Endothelial cell of hepatic sinusoid (primary cell): ENCODE results near the gene TUBG2.

ENCODE experiments used
- in situ Hi-C: cut with HindIII; loops from 2 replicates; pipeline ENCODE4 v1.10.0; 2017; ENCODE audit warnings: low sequenced_read_pairs

Gene TUBG2

GRCh38 chr17:42675965-42676423 is 16.9 kb downstream of the TUBG2 start:
- in situ Hi-C loops = no loop called here

GRCh38 chr17:42676424-42677011 is 17.4 kb downstream of the TUBG2 start, which contains the start of gene PLEKHH3:
Gene PLEKHH3 (minus strand): TSS chr17:42676994. CDS start chr17:42676563, 431 bp downstream.
- in situ Hi-C loops = no loop called here

GRCh38 chr17:42677012-42677857 is 18.2 kb downstream of the TUBG2 start:
- in situ Hi-C loops = no loop called here

GRCh38 chr17:42677921-42678781 is 19.1 kb downstream of the TUBG2 start:
- in situ Hi-C loops = no loop called here

GRCh38 chr17:42678951-42679491 is 19.9 kb downstream of the TUBG2 start:
- in situ Hi-C loops = no loop called here

GRCh38 chr17:42679492-42680330 is 20.6 kb downstream of the TUBG2 start:
- in situ Hi-C loops = loop anchor here (10.0 kb wide), 2 partner anchors 105 to 205 kb away; partner anchors contain the start of gene PSMC3IP

- in situ Hi-C loops = loop anchor here (10.0 kb wide), 2 partner anchors 106 to 204 kb away; partner anchors contain the start of gene PSMC3IP
Measured at GRCh38 chr17:42680331-42680808, 21.3 kb downstream of the TUBG2 start.

- in situ Hi-C loops = loop anchor here (10.0 kb wide), 2 partner anchors 107 to 203 kb away; partner anchors contain the start of gene PSMC3IP
Measured at GRCh38 chr17:42681976-42682721, 23.1 kb downstream of the TUBG2 start, which contains the start of gene CNTNAP1. Gene CNTNAP1 (plus strand): TSS chr17:42682531. CDS start chr17:42682830, 299 bp downstream.

- in situ Hi-C loops = loop anchor here (10.0 kb wide), 2 partner anchors 108 to 202 kb away; partner anchors contain the start of gene PSMC3IP
Measured at GRCh38 chr17:42682722-42683403, 23.8 kb downstream of the TUBG2 start.

GRCh38 chr17:42683407-42684034 is 24.4 kb downstream of the TUBG2 start:
- in situ Hi-C loops = loop anchor here (10.0 kb wide), 2 partner anchors 109 to 201 kb away; partner anchors contain the start of gene PSMC3IP

GRCh38 chr17:42684929-42685556 is 26.0 kb downstream of the TUBG2 start:
- in situ Hi-C loops = loop anchor here (5.0 to 10.0 kb wide), 3 partner anchors 57 to 200 kb away; partner anchors contain the start of gene PSMC3IP

- in situ Hi-C loops = loop anchor here (5.0 to 10.0 kb wide), 3 partner anchors 56 to 199 kb away; partner anchors contain the start of gene PSMC3IP
Measured at GRCh38 chr17:42685831-42686230, 26.7 kb downstream of the TUBG2 start.

GRCh38 chr17:42686520-42687128 is 27.5 kb downstream of the TUBG2 start:
- in situ Hi-C loops = loop anchor here (5.0 to 10.0 kb wide), 3 partner anchors 56 to 198 kb away; partner anchors contain the start of gene PSMC3IP

GRCh38 chr17:42687707-42688320 is 28.7 kb downstream of the TUBG2 start:
- in situ Hi-C loops = loop anchor here (5.0 to 10.0 kb wide), 3 partner anchors 54 to 197 kb away; partner anchors contain the start of gene PSMC3IP

- in situ Hi-C loops = no loop called here
Measured at GRCh38 chr17:42690596-42690995, 31.5 kb downstream of the TUBG2 start.
